GM23338 (cell line): Measurements from ENCODE around the gene ZNF518B. TPM values are rescaled to one million over a fixed set of nuclear protein-coding genes. Genes with fewer than 3 reads are reported as not detected.

ENCODE experiments used
- ATAC-seq: fragments of 200-7000 bp; cut with Tn5 transposase; 3 replicates; pipeline ENCODE4 v1.9.1; 2020
- DNase-seq: peaks from one replicate; pipeline ENCODE4 v3.0.0-alpha.2; 2015; ENCODE audit warnings: low spot score
- H2AFZ ChIP-seq: fragments of 200-600 bp; sonication (generic); 2 replicates; pipeline ENCODE4 v1.8.0; 2016; ENCODE audit warnings: antibody characterized with exemption, mild to moderate bottlenecking, moderate library complexity
- H3F3A ChIP-seq: fragments of 200-600 bp; sonication (generic); replicated peaks from 2 replicates; pipeline ENCODE4 v1.8.0; 2017; ENCODE audit warnings: antibody characterized with exemption, mixed run types, low read depth
- H3K27ac ChIP-seq: fragments of 200-600 bp; sonication (generic); 2 replicates; pipeline ENCODE4 v1.6.1; 2016; ENCODE audit warnings: low read depth
- H3K27me3 ChIP-seq: fragments of 200-600 bp; sonication (generic); 2 replicates; pipeline ENCODE4 v1.8.0; 2016; ENCODE audit warnings: mild to moderate bottlenecking, mixed run types, moderate library complexity; ENCODE audit not compliant: insufficient read depth
- H3K36me3 ChIP-seq: fragments of 200-600 bp; sonication (generic); 2 replicates; pipeline ENCODE4 v1.8.0; 2016; ENCODE audit warnings: mild to moderate bottlenecking; ENCODE audit not compliant: insufficient read depth
- H3K4me1 ChIP-seq: fragments of 200-600 bp; sonication (generic); 2 replicates; pipeline ENCODE4 v1.8.0; 2016; ENCODE audit warnings: mild to moderate bottlenecking, moderate library complexity; ENCODE audit not compliant: insufficient read depth
- H3K4me2 ChIP-seq: fragments of 200-600 bp; sonication (generic); 2 replicates; pipeline ENCODE4 v1.7.1; 2017; ENCODE audit warnings: mixed run types
- H3K4me3 ChIP-seq: fragments of 200-600 bp; sonication (generic); 2 replicates; pipeline ENCODE4 v1.6.1; 2016; ENCODE audit warnings: mixed run types
- H3K79me2 ChIP-seq: fragments of 200-600 bp; sonication (generic); replicated peaks from 2 replicates; pipeline ENCODE4 v1.8.0; 2017; ENCODE audit warnings: mild to moderate bottlenecking; ENCODE audit not compliant: insufficient read depth
- H3K9me2 ChIP-seq: fragments of 200-600 bp; sonication (generic); 2 replicates; pipeline ENCODE4 v1.8.0; 2017; ENCODE audit not compliant: insufficient read depth
- H4K20me1 ChIP-seq: fragments of 200-600 bp; sonication (generic); replicated peaks from 2 replicates; pipeline ENCODE4 v1.8.0; 2017; ENCODE audit warnings: mild to moderate bottlenecking; ENCODE audit not compliant: insufficient read depth
- H3K27ac Mint-ChIP-seq: 2 replicates; pipeline ENCODE4 v1.8.0; 2020; ENCODE audit warnings: inconsistent platforms, mild to moderate bottlenecking, moderate library complexity, mixed read lengths
- H3K27me3 Mint-ChIP-seq: 3 replicates; pipeline ENCODE4 v1.8.0; 2022; ENCODE audit warnings: low read depth, mild to moderate bottlenecking, moderate library complexity, mixed read lengths, inconsistent platforms; ENCODE audit not compliant: insufficient read depth, poor library complexity
- H3K36me3 Mint-ChIP-seq: 3 replicates; pipeline ENCODE4 v1.8.0; 2021; ENCODE audit warnings: low read depth, mild to moderate bottlenecking, inconsistent platforms, moderate library complexity, mixed read lengths
- H3K4me1 Mint-ChIP-seq: 3 replicates; pipeline ENCODE4 v1.8.0; 2020; ENCODE audit warnings: mild to moderate bottlenecking, inconsistent platforms, mixed read lengths
- H3K4me3 Mint-ChIP-seq: 3 replicates; pipeline ENCODE4 v1.8.0; 2021; ENCODE audit warnings: moderate library complexity, mild to moderate bottlenecking, inconsistent platforms, mixed read lengths
- H3K9me3 Mint-ChIP-seq: 3 replicates; pipeline ENCODE4 v1.8.0; 2020; ENCODE audit warnings: moderate library complexity, mild to moderate bottlenecking, inconsistent platforms, mixed read lengths
- CTCF ChIP-seq, 2 experiments: fragments of 200-600 bp in 1 of 2; sonication (generic) in 1 of 2; conservative IDR thresholded peaks; 2 replicates each; pipeline versions ENCODE4 v1.5.1 to v1.6.1; 2016 to 2017; ENCODE audit warnings: antibody characterized with exemption in 2 of 2, low read depth in 2 of 2, mild to moderate bottlenecking in 2 of 2, moderate library complexity in 1 of 2
- ZNF114 ChIP-seq: fragments of 250-450 bp; sonication (Bioruptor Pico); IDR thresholded peaks from 2 replicates; pipeline ENCODE4 v1.5.0; 2020; ENCODE audit warnings: mild to moderate bottlenecking, moderate library complexity
- ZNF462 ChIP-seq: fragments of 250-450 bp; sonication (Bioruptor Pico); IDR thresholded peaks from 2 replicates; pipeline ENCODE4 v1.5.0; 2020; ENCODE audit warnings: mild to moderate bottlenecking, moderate library complexity
- polyA plus RNA-seq: library from polyadenylated mRNA; unstranded; fragments of >200 nt; fragmentation: Nextera tagmentation; extraction: Ambion mirVana; gene quantifications from 2 replicates; pipeline ENCODE4 v1.2.1, GENCODE V29; 2016
- total RNA-seq: library from RNA; depleted of rRNA; stranded (reverse); fragments of >200 nt; shearing (Covaris generic); gene quantifications from 2 replicates; pipeline ENCODE4 v1.2.3, GENCODE V29; 2014

Gene ZNF518B
- total and polyA plus RNA-seq, 2 experiments from 2014 or later = 2.9 to 10.8 TPM

- TF ChIP-seq ZNF462 (CRISPR knock-in tag) = no peak
Measured at GRCh38 chr4:10480616-10481015, 23.4 kb upstream of the ZNF518B start (continued).

GRCh38 chr4:10478621-10479020, 21.4 kb upstream of the ZNF518B start:
- no peaks in the 10 kb centered on the region for H3K27me3 Mint-ChIP-seq
- H3K36me3 ChIP-seq = no peaks in the 10 kb centered on the region
- no peaks in the 10 kb centered on the region for H3K36me3 Mint-ChIP-seq
- no peaks in the 10 kb centered on the region for H3K4me1 ChIP-seq
- H3K79me2 ChIP-seq = no peaks in the 10 kb centered on the region
- H3F3A ChIP-seq = no peaks in the 10 kb centered on the region
- no peaks in the 10 kb centered on the region for H4K20me1 ChIP-seq
- no peak for DNase-seq
- no peaks in the 10 kb centered on the region for H3K4me1 Mint-ChIP-seq
- no peak overlapping the region for H3K27ac ChIP-seq
- no peak overlapping the region for H3K4me3 ChIP-seq
- H3K4me3 Mint-ChIP-seq = no peak overlapping the region
- H3K4me2 ChIP-seq = no peak overlapping the region
- H3K9me3 Mint-ChIP-seq = no peaks in the 10 kb centered on the region
- 0 out of 2 replicates have a peak overlapping the region, but pooled peaks have one; percentile 9 for H2AFZ ChIP-seq
- H3K27ac Mint-ChIP-seq = no peak overlapping the region
- H3K27me3 ChIP-seq = no peaks in the 10 kb centered on the region
- H3K9me2 ChIP-seq = no peaks in the 10 kb centered on the region
- ATAC-seq = no peak
- TF ChIP-seq CTCF (conservative IDR thresholded peaks at IDR 0.05; ENCODE audit: low read depth in 2 of 2) (no peak), ZNF462 (CRISPR knock-in tag) (no peak), ZNF114 (CRISPR knock-in tag) (no peak)
